Body of pancreas (tissue), 4 donors: ENCODE data around the gene USPL1.

ENCODE experiments used
- POLR2A ChIP-seq, 3 donors: fragments of 450-650 bp; IDR thresholded peaks; one replicate each; pipeline ENCODE4 v1.6.1; 2016; ENCODE audit warnings: antibody characterized with exemption in 3 of 3, mild to moderate bottlenecking in 2 of 3
- TF ChIP-seq, protein P1 (sequence below), 7 experiments: fragments of 450-650 bp in 4 of 7; fragments of 200-600 bp in 3 of 7; sonication (generic) in 3 of 7; IDR thresholded peaks; one replicate each; pipeline ENCODE4 v1.5.1; 2016 to 2019; ENCODE audit warnings: antibody characterized with exemption in 7 of 7

DNA sequence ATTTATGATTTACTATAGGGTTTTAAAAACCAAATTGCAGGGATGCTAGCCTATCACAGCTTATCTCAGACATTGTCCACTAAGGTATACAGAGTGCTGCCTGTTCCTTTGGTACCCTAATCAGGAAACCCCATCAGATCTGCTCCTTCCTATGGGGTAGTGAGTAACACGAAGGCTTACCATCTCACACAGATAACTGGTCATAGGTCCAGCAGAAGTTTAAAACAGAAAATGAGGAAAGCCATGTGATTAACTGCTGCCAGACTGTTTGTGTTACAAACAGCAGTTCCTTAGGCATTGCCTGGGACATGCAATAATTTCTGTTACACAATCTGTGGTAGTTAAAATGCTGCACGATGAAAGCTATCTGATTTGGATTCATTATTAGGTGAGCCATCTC, 64.1 kb downstream of the USPL1 start:
- TF ChIP-seq, protein P1, sequence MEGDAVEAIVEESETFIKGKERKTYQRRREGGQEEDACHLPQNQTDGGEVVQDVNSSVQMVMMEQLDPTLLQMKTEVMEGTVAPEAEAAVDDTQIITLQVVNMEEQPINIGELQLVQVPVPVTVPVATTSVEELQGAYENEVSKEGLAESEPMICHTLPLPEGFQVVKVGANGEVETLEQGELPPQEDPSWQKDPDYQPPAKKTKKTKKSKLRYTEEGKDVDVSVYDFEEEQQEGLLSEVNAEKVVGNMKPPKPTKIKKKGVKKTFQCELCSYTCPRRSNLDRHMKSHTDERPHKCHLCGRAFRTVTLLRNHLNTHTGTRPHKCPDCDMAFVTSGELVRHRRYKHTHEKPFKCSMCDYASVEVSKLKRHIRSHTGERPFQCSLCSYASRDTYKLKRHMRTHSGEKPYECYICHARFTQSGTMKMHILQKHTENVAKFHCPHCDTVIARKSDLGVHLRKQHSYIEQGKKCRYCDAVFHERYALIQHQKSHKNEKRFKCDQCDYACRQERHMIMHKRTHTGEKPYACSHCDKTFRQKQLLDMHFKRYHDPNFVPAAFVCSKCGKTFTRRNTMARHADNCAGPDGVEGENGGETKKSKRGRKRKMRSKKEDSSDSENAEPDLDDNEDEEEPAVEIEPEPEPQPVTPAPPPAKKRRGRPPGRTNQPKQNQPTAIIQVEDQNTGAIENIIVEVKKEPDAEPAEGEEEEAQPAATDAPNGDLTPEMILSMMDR (IDR thresholded peaks at IDR 0.05), result no peak
- TF ChIP-seq POLR2A (IDR thresholded peaks at IDR 0.05), result no peak
